ENCODE measurements around the gene FALEC. TPM values are rescaled to one million over a fixed set of nuclear protein-coding genes. Genes with fewer than 3 reads are reported as not detected.
A peak's percentile ranks its signal among the peaks of the same experiment; 100 is the strongest.

FALEC gene
- polyA plus RNA-seq, 2 of the 4 experiments (the other 2 are of a cell fraction), result 0.36 to 0.80 TPM

DNA sequence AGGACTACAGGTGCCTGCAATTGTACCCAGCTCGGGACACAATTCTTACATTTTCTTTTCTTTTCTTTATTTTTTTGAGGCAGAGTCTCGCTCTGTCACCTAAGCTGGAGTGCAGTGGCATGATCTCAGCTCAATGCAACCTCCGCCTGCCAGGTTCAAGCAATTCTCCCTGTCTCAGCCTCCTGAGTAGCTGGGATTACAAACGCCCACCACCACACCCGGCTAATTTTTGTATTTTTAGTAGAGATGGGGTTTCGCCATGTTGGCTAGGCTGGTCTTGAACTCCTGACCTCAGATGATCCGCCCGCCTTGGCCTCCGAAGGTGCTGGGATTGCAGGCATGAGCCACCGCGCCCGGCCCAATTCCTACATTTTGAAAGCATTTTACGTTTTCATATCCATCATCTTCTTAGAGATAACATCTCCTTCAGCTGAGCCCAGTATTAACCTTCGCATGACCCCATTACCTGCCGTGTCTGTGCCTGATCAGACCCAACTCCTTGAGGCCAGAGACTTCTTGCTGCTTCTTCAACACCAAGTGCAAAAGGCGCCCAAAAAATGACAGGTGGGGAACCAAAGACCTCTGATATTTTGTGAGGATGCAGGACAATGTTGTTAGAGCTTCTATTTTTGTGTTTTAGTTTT, 30.9 kb downstream of the FALEC start (continued):
- TF ChIP-seq, protein P1, sequence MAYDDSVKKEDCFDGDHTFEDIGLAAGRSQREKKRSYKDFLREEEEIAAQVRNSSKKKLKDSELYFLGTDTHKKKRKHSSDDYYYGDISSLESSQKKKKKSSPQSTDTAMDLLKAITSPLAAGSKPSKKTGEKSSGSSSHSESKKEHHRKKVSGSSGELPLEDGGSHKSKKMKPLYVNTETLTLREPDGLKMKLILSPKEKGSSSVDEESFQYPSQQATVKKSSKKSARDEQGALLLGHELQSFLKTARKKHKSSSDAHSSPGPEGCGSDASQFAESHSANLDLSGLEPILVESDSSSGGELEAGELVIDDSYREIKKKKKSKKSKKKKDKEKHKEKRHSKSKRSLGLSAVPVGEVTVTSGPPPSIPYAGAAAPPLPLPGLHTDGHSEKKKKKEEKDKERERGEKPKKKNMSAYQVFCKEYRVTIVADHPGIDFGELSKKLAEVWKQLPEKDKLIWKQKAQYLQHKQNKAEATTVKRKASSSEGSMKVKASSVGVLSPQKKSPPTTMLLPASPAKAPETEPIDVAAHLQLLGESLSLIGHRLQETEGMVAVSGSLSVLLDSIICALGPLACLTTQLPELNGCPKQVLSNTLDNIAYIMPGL (CRISPR knock-in tag; IDR thresholded peaks at IDR 0.05; ENCODE audit: borderline replicate concordance), result no peak
- TF ChIP-seq, protein P2, sequence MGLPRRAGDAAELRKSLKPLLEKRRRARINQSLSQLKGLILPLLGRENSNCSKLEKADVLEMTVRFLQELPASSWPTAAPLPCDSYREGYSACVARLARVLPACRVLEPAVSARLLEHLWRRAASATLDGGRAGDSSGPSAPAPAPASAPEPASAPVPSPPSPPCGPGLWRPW (IDR thresholded peaks at IDR 0.05), result no peak

DNA sequence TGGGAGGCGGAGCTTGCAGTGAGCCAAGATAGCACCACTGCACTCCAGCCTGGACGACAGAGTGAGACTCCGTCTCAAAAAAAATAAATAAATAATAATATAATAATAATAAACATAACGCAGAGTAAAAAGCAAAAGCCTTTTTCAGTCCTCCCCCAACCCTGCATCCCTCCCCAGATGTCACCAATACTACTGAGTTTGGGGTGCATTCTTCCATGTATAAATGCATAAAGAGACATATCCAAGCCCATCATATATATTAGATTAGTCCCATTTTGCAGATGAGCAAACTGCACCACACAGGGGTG, 32.7 kb downstream of the FALEC start:
- H3K4me1 ChIP-seq, result peaks cover 17% of the 10 kb centered on the region
- FAIRE-seq (no peak), DNase-seq (ENCODE audit: low read depth in 1 of 2, low spot score in 1 of 2) (no peak), ATAC-seq (no peak)
- no peak for TF ChIP-seq RNF2 (IDR thresholded peaks at IDR 0.05; ENCODE audit: borderline replicate concordance, low read depth)
- no peak for TF ChIP-seq CHD4 (IDR thresholded peaks at IDR 0.05; ENCODE audit: borderline replicate concordance)
- no peak for TF ChIP-seq ZNF302 (CRISPR knock-in tag; IDR thresholded peaks at IDR 0.05)
- peak; percentile 49; the same call in 1 of the 2 replicates for TF ChIP-seq KDM1A (IDR thresholded peaks at IDR 0.05; ENCODE audit: low read depth)
- no peak for TF ChIP-seq CEBPB (IDR thresholded peaks at IDR 0.05)
- no peak for TF ChIP-seq FOSB (CRISPR knock-in tag; IDR thresholded peaks at IDR 0.05)
- no peak for TF ChIP-seq PHF8 (IDR thresholded peaks at IDR 0.05; ENCODE audit: borderline replicate concordance, low read depth)
- no peak for TF ChIP-seq CHD2 (IDR thresholded peaks at IDR 0.05; ENCODE audit: low read length, partially characterized antibody)
- TF ChIP-seq SMC3 (IDR thresholded peaks at IDR 0.05), result no peak
- H3K9me3 ChIP-seq, result no peaks in the 10 kb centered on the region
- H3K4me2 ChIP-seq, result peak overlapping the region; percentile 78
- ChIA-PET POLR2A (interaction anchor here (0.7 to 1.1 kb wide), 4 partner anchors 16 to 185 kb away, joined by 3 to 6 read pairs (median 4); partner anchors contain the start of genes FALEC, MCL1 and RPRD2), CTCF (interaction anchor here (0.9 to 6.1 kb wide), 7 partner anchors 9 to 292 kb away, joined by 3 to 102 read pairs (median 6); no protein-coding TSS in a partner anchor)
- H3K4me3 ChIP-seq, result peak overlapping the region; percentile 53
- WGBS (ENCODE audit: missing lambda C conversion rate), result 65% methylated on average over 4 of the region's 4 CpGs
- H3K27ac ChIP-seq, result peak overlapping the region; percentile 75 to 92; a peak in 4 of 6 replicates

DNA sequence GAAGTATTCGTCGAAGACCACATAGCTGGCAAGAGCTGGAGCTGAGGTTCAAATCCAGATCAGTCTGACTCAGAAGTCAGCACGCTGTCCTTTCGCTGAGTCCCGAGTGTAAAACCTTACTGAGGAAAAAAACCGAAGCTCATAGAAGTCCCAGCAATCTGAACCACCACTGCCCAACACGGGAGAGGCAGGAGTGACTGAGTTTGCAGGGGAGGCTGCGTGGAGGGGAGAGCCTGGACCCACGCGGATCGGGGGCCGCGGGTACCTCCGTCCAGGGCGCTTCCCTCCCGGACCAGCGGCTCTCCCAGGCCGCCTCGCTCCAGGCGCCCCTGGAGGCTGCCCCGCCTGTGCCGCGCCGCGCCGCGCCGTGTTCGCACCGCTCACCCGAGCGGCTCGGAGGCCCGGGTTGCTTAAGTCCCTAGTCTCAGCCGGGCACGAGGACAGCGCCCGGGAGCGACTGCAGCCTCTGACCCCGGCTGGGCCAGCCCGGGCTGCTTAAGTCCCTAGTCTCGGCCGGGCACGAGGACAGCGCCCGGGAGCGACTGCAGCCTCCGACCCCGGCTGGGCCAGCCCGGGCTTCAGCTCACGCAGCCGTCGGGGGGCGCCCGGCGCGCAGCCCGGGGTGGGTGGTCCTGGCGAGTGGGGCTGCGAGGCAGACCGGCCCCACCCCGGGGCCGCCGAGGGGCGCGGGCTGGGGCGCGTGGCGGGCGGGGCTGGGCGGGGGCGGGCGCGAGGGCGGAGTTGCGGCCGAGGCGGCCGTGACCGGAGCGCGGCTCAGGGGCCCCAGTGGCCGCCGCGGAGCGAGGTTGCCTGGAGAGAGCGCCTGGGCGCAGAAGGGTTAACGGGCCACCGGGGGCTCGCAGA, 33.3 kb downstream of the FALEC start, which contains the start of gene ADAMTSL4:
Gene ADAMTSL4 (plus strand): TSS at position 777 of the 864 bp plus-strand sequence. CDS start 2,881 bp downstream, outside the sequence.
- POLR2A ChIA-PET, result interaction anchor here (0.7 to 2.4 kb wide), 6 partner anchors 16 to 185 kb away, joined by 3 to 10 read pairs (median 4); partner anchors contain the start of genes FALEC, MCL1 and RPRD2
- CTCF ChIA-PET, result interaction anchor here (0.5 to 6.1 kb wide), 8 partner anchors 10 to 293 kb away, joined by 3 to 102 read pairs (median 6); no protein-coding TSS in a partner anchor
- Histone ChIP-seq H3K9me3 (no peaks in the 10 kb centered on the region), H3K4me3 (peak within 1 kb of the TSS; percentile 53), H3K27ac (peak within 1 kb of the TSS; percentile 75 to 92), H3K4me2 (peak within 1 kb of the TSS; percentile 78), H3K4me1 (peaks cover 17% of the 10 kb centered on the region)
- DNase-seq (ENCODE audit: low read depth in 1 of 2, low spot score in 1 of 2) (peak; percentile 80), FAIRE-seq (no peak), ATAC-seq (peak; percentile 74 to 82)
- 2% methylated on average over 8 of the region's 91 CpGs for WGBS (ENCODE audit: missing lambda C conversion rate)
- TF ChIP-seq, protein P3, sequence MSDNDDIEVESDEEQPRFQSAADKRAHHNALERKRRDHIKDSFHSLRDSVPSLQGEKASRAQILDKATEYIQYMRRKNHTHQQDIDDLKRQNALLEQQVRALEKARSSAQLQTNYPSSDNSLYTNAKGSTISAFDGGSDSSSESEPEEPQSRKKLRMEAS (IDR thresholded peaks at IDR 0.05), result peak; percentile 78
- no peak for TF ChIP-seq MAZ (IDR thresholded peaks at IDR 0.05; ENCODE audit: borderline replicate concordance, low read depth, low read length)
- TF ChIP-seq, protein P4, sequence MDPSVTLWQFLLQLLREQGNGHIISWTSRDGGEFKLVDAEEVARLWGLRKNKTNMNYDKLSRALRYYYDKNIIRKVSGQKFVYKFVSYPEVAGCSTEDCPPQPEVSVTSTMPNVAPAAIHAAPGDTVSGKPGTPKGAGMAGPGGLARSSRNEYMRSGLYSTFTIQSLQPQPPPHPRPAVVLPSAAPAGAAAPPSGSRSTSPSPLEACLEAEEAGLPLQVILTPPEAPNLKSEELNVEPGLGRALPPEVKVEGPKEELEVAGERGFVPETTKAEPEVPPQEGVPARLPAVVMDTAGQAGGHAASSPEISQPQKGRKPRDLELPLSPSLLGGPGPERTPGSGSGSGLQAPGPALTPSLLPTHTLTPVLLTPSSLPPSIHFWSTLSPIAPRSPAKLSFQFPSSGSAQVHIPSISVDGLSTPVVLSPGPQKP (IDR thresholded peaks at IDR 0.05; ENCODE audit: low read depth, low read length), result no peak
- no peak for TF ChIP-seq HOXB5 (CRISPR knock-in tag; IDR thresholded peaks at IDR 0.05)
- no peak for TF ChIP-seq CBX2 (IDR thresholded peaks at IDR 0.05; ENCODE audit: borderline replicate concordance, low read depth)
- no peak for TF ChIP-seq GATA3 (IDR thresholded peaks at IDR 0.05; ENCODE audit: borderline replicate concordance)
- TF ChIP-seq TFCP2L1 (CRISPR knock-in tag; IDR thresholded peaks at IDR 0.05), result no peak
- TF ChIP-seq RCOR1 (IDR thresholded peaks at IDR 0.05; ENCODE audit: low read depth, low read length), result no peak
- no peak; a peak in 1 of 4 replicates for TF ChIP-seq CEBPB (IDR thresholded peaks at IDR 0.05)
- peak; percentile 36 for TF ChIP-seq POLR2A (IDR thresholded peaks at IDR 0.05; ENCODE audit: low read length)
- no peak for TF ChIP-seq KDM1A (IDR thresholded peaks at IDR 0.05; ENCODE audit: low read depth)
- no peak for TF ChIP-seq ZSCAN20 (CRISPR knock-in tag; IDR thresholded peaks at IDR 0.05)
- 0 out of 2 replicates have a peak, but pooled peaks have one; percentile 52 for TF ChIP-seq HOXB13 (CRISPR knock-in tag; IDR thresholded peaks at IDR 0.05; ENCODE audit: low read depth)
- no peak for TF ChIP-seq POLR2AphosphoS2 (conservative IDR thresholded peaks at IDR 0.05; ENCODE audit: low read length)
- no peak for TF ChIP-seq RARB (CRISPR knock-in tag; IDR thresholded peaks at IDR 0.05)
- TF ChIP-seq NFE2L2 (conservative IDR thresholded peaks at IDR 0.05; ENCODE audit: low read length), result no peak
- TF ChIP-seq JUN (IDR thresholded peaks at IDR 0.05), result peak in 1 of 2 experiments; percentile 77; a peak in 2 of 5 replicates
- TF ChIP-seq, protein P5, sequence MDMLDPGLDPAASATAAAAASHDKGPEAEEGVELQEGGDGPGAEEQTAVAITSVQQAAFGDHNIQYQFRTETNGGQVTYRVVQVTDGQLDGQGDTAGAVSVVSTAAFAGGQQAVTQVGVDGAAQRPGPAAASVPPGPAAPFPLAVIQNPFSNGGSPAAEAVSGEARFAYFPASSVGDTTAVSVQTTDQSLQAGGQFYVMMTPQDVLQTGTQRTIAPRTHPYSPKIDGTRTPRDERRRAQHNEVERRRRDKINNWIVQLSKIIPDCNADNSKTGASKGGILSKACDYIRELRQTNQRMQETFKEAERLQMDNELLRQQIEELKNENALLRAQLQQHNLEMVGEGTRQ (IDR thresholded peaks at IDR 0.05), result no peak
- TF ChIP-seq, protein P6, sequence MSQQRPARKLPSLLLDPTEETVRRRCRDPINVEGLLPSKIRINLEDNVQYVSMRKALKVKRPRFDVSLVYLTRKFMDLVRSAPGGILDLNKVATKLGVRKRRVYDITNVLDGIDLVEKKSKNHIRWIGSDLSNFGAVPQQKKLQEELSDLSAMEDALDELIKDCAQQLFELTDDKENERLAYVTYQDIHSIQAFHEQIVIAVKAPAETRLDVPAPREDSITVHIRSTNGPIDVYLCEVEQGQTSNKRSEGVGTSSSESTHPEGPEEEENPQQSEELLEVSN (IDR thresholded peaks at IDR 0.05; ENCODE audit: borderline replicate concordance, low read depth), result peak; percentile 77
- 0 out of 2 replicates have a peak, but pooled peaks have one; percentile 18 for TF ChIP-seq HDAC2 (IDR thresholded peaks at IDR 0.05)
